GM21526 (cell line): ENCODE results near the gene FADS2.

Experiments used
- ATAC-seq: cut with Tn5 transposase; IDR thresholded peaks from one replicate; pipeline ENCODE4 v1.9.1; 2021; ENCODE audit warnings: moderate library complexity; ENCODE audit not compliant: unreplicated experiment, low FRiP score

FADS2 gene

DNA sequence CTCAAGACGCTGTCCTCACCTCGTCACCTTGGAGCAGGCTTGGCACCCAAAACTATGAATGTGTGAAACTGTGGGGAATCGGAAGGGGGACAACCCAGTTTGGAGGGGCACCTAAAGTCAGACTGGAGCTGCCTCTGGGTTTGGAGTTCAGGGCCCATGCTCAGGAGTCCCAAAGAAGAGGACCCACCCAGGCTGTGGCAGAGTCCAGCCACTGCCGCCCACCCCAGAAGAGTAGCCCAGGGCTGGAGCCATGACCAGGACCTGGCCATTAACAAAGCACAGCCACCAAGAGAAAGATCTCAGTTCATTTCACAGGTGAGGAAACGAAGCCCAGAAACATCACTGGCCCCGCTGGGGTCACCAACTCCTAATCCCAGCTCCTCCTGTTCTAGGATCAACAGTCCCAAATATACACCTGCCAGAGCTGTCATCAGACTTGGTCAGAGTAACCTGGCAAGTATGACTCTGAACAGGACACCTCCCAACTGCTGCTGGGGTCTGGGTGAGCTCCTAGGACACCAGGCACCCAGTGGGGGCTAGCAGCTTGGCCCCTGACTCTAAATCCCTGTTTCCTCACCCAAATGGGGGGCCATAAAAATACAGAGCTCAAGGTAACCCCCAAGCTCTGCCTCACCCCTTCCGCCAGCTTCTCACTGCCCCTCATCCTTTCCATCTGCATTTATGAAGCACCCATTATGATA lies 86.5 kb downstream of the FADS2 start:
- ATAC-seq: no peak

DNA sequence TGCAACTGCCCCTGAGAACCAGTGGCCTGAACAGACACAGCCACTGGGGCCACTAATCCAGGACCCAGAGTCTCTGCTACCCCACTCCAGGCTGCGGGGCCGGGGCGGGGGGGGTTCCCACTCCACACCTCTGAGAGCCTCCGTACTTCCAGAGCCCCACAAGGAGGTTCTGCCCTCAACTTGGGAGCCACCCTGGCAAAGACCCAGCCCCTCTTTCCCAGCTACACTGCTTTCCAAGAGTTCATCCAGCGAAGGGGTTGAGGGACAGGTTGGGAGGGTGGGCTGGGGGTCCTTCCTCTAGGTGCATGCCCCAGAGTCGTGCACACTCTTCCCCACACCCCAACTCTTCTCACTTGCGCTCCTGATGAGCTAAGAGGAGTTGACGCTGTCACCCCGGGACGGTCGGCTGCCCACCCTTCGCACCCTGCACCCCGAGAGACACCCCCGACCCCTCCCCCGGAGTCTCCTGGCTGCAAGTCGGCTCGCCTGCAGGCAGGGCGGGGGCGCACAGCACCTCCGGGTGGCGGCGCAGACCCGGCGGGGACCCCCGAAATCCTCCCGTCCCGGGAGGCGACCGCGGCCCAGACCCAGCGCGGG lies 88.7 kb downstream of the FADS2 start:
- no peak for ATAC-seq
